EL (cell line): ENCODE data around the gene DIPK2B.
A peak's percentile ranks its signal among the peaks of the same experiment; 100 is the strongest.

Experiments used
- DNase-seq: peaks from one replicate; pipeline ENCODE4 v3.0.0-alpha.2; 2016

The DIPK2B gene

GRCh38 chrX:45200741-45201234, at the start of gene DIPK2B:
Gene DIPK2B, minus strand, starts transcription at chrX:45200876. Its CDS starts 50 bp downstream, at chrX:45200826.
- DNase-seq: no peak

GRCh38 chrX:45240301-45240700, 39.6 kb upstream of the DIPK2B start:
- no peak for DNase-seq

- no peak for DNase-seq
These were observed 37.8 kb upstream of the DIPK2B start for GRCh38 chrX:45238489-45238888.

- no peak for DNase-seq
These were observed 32.9 kb upstream of the DIPK2B start for GRCh38 chrX:45233531-45233930.

- no peak for DNase-seq
These were observed 31.5 kb upstream of the DIPK2B start for GRCh38 chrX:45232139-45232538.

- DNase-seq: no peak
These were observed 29.7 kb upstream of the DIPK2B start for GRCh38 chrX:45230410-45230809.

GRCh38 chrX:45229348-45229747, 28.7 kb upstream of the DIPK2B start:
- DNase-seq: no peak

GRCh38 chrX:45228126-45228525, 27.4 kb upstream of the DIPK2B start:
- no peak for DNase-seq

- peak; percentile 1 for DNase-seq
These were observed 7.6 kb upstream of the DIPK2B start for GRCh38 chrX:45208121-45208856.

- DNase-seq: no peak
These were observed 1.5 kb upstream of the DIPK2B start for GRCh38 chrX:45202171-45202570.

GRCh38 chrX:45198706-45199105, 2.0 kb downstream of the DIPK2B start:
- DNase-seq: no peak

GRCh38 chrX:45198301-45198700, 2.4 kb downstream of the DIPK2B start:
- no peak for DNase-seq

GRCh38 chrX:45196701-45197100, 4.0 kb downstream of the DIPK2B start:
- peak; percentile 62 for DNase-seq

- no peak for DNase-seq
These were observed 8.8 kb downstream of the DIPK2B start for GRCh38 chrX:45191820-45192409.

- DNase-seq: no peak
These were observed 9.3 kb downstream of the DIPK2B start for GRCh38 chrX:45191383-45191782.

- no peak for DNase-seq
These were observed 12.9 kb downstream of the DIPK2B start for GRCh38 chrX:45187731-45188130.

GRCh38 chrX:45186643-45187026, 14.0 kb downstream of the DIPK2B start:
- DNase-seq: no peak

GRCh38 chrX:45184211-45184610, 16.5 kb downstream of the DIPK2B start:
- no peak for DNase-seq

- peak; percentile 53 for DNase-seq
These were observed 27.8 kb downstream of the DIPK2B start for GRCh38 chrX:45172890-45173289.

GRCh38 chrX:45166781-45167180, 33.9 kb downstream of the DIPK2B start:
- no peak for DNase-seq

- DNase-seq: no peak
These were observed 35.0 kb downstream of the DIPK2B start for GRCh38 chrX:45165726-45166125.

GRCh38 chrX:45164995-45165394, 35.7 kb downstream of the DIPK2B start:
- DNase-seq: no peak

- DNase-seq: no peak
These were observed 36.6 kb downstream of the DIPK2B start for GRCh38 chrX:45164021-45164621.

- DNase-seq: no peak
These were observed 43.0 kb downstream of the DIPK2B start for GRCh38 chrX:45157647-45158046.
